DMS114 treated with DMSO at 0.1 percent for 48 hours (cell line): ENCODE results near the gene MAFG.

Source experiments
- DNase-seq: peaks from one replicate; lab custom pipeline; 2025; ENCODE audit not compliant: unreplicated experiment; lab: John Stamatoyannopoulos, UW

The MAFG gene

GRCh38 chr17:81868674-81869220 is 58.8 kb downstream of the MAFG start:
- no peak for DNase-seq
